K562 (cell line): ENCODE measurements around the gene C20orf141. TPM values are rescaled to one million over a fixed set of nuclear protein-coding genes. Genes with fewer than 3 reads are reported as not detected.
A peak's percentile ranks its signal among the peaks of the same experiment; 100 is the strongest.

Experiments
- ASH1L ChIP-seq: fragments of 450-650 bp; IDR thresholded peaks from 2 replicates; pipeline ENCODE4 v1.6.1; 2018; ENCODE audit warnings: borderline replicate concordance, mild to moderate bottlenecking, low read depth; ENCODE audit not compliant: partially characterized antibody
- CREB3 ChIP-seq: fragments of 450-650 bp; conservative IDR thresholded peaks from 2 replicates; pipeline ENCODE4 v1.6.1; 2016; ENCODE audit warnings: missing genetic modification characterization, low read depth, mild to moderate bottlenecking, missing compliant biosample characterization, moderate library complexity
- FOXM1 ChIP-seq, 2 experiments: fragments of 450-650 bp in 1 of 2; sonication (generic) in 1 of 2; formaldehyde crosslinking in 1 of 2; IDR thresholded peaks; 2 replicates each; pipeline versions ENCODE4 v1.6.1 to v1.9.0; 2017 to 2022; ENCODE audit warnings: low read depth in 2 of 2, mild to moderate bottlenecking in 2 of 2, missing genetic modification reagents in 1 of 2, moderate library complexity in 1 of 2
- GABPA ChIP-seq: fragments of 200-800 bp; sonication (Bioruptor generic); conservative IDR thresholded peaks from 2 replicates; pipeline ENCODE4 v1.6.1; 2016; ENCODE audit warnings: low read depth, missing genetic modification characterization, missing compliant biosample characterization
- HDAC8 ChIP-seq: fragments of 450-650 bp; IDR thresholded peaks from 2 replicates; pipeline ENCODE4 v1.6.1; 2016; ENCODE audit warnings: mild to moderate bottlenecking, missing genetic modification characterization, moderate library complexity, missing compliant biosample characterization
- HLTF ChIP-seq: fragments of 450-650 bp; IDR thresholded peaks from 2 replicates; pipeline ENCODE4 v1.6.1; 2016
- HMBOX1 ChIP-seq: sonication (generic); IDR thresholded peaks from 2 replicates; pipeline ENCODE4 v1.6.1; 2016
- ID3 ChIP-seq, 2 experiments: fragments of 250-450 bp in 1 of 2; fragments of 450-650 bp in 1 of 2; sonication (Bioruptor Pico) in 1 of 2; IDR thresholded peaks; 2 replicates each; pipeline versions ENCODE4 v1.6.1 to v1.8.0; 2016 to 2021; ENCODE audit warnings: mild to moderate bottlenecking in 2 of 2, moderate library complexity in 2 of 2, missing compliant biosample characterization in 1 of 2, missing genetic modification characterization in 1 of 2
- KAT7 ChIP-seq: sonication (generic); formaldehyde crosslinking; IDR thresholded peaks from 2 replicates; pipeline ENCODE4 v1.8.0; 2022; ENCODE audit warnings: missing genetic modification reagents, mild to moderate bottlenecking, borderline replicate concordance
- MYNN ChIP-seq, 2 experiments: sonication (generic); formaldehyde crosslinking in 1 of 2; IDR thresholded peaks; 2 replicates each; pipeline versions ENCODE4 v1.5.0 to v1.6.1; 2016 to 2020; ENCODE audit warnings: antibody characterized with exemption in 1 of 2, missing genetic modification reagents in 1 of 2
- PKNOX1 ChIP-seq: fragments of 450-650 bp; IDR thresholded peaks from 2 replicates; pipeline ENCODE4 v1.6.1; 2016
- PYGO2 ChIP-seq: fragments of 450-650 bp; IDR thresholded peaks from 2 replicates; pipeline ENCODE4 v1.6.1; 2016; ENCODE audit warnings: mild to moderate bottlenecking, missing genetic modification characterization, moderate library complexity, missing compliant biosample characterization
- SREBF1 ChIP-seq: fragments of 150-350 bp; IDR thresholded peaks from 2 replicates; pipeline ENCODE4 v1.6.1; 2014; ENCODE audit warnings: antibody characterized with exemption, low read depth, low read length, borderline replicate concordance
- TSC22D4 ChIP-seq: fragments of 450-650 bp; IDR thresholded peaks from 2 replicates; pipeline ENCODE4 v1.6.1; 2016; ENCODE audit warnings: missing genetic modification characterization, missing biosample characterization, control low read depth
- ZBTB17 ChIP-seq: fragments of 450-650 bp; formaldehyde crosslinking; IDR thresholded peaks from 2 replicates; pipeline ENCODE4 v1.4.0; 2020; ENCODE audit warnings: mild to moderate bottlenecking
- ZBTB43 ChIP-seq: sonication (generic); formaldehyde crosslinking; IDR thresholded peaks from 2 replicates; pipeline ENCODE4 v1.8.0; 2023; ENCODE audit warnings: mild to moderate bottlenecking, missing genetic modification reagents
- ZNF124 ChIP-seq: sonication (generic); formaldehyde crosslinking; IDR thresholded peaks from 2 replicates; pipeline ENCODE4 v1.8.1; 2022; ENCODE audit warnings: missing genetic modification reagents
- ZNF239 ChIP-seq: fragments of 250-450 bp; sonication (Bioruptor Pico); IDR thresholded peaks from 2 replicates; pipeline ENCODE4 v1.4.0; 2020; ENCODE audit warnings: mild to moderate bottlenecking
- ZNF282 ChIP-seq: sonication (generic); formaldehyde crosslinking; IDR thresholded peaks from 2 replicates; pipeline ENCODE4 v1.8.1; 2023; ENCODE audit warnings: missing genetic modification reagents
- ZNF398 ChIP-seq: fragments of 250-450 bp; sonication (Bioruptor Pico); IDR thresholded peaks from 2 replicates; pipeline ENCODE4 v1.8.0; 2021; ENCODE audit warnings: moderate library complexity, mild to moderate bottlenecking, inconsistent platforms
- polyA plus RNA-seq, 8 experiments: library from polyadenylated mRNA; depleted of rRNA in 4 of 8; stranded (reverse) in 5 of 8; unstranded in 3 of 8; fragments of >200 nt; fragmentation: Nextera tagmentation in 2 of 8; fragmentation: Illumina TruSeq in 1 of 8; extraction: Ambion mirVana in 2 of 8; extraction: Trizol in 1 of 8; gene quantifications; 2 replicates each; pipeline versions ENCODE4 v1.2.1 to v1.2.3, GENCODE V29; 2011 to 2014; ENCODE audit warnings: inconsistent platforms in 1 of 8, missing spikeins in 1 of 8
- total RNA-seq, 7 experiments: library from RNA; depleted of rRNA in 6 of 7; stranded (reverse); fragments of >200 nt in 6 of 7; fragmentation: Illumina TruSeq in 2 of 7; extraction: Trizol in 2 of 7; gene quantifications; 2 replicates each; pipeline versions ENCODE4 v1.2.1 to v1.2.3, GENCODE V29; 2011 to 2021; ENCODE audit warnings: low replicate concordance in 1 of 7

C20orf141 gene
- total and polyA plus RNA-seq, 9 of the 15 experiments (the other 6 are each of a cell fraction or from before 2014, with no cell fraction given), result not detected

- TF ChIP-seq ZNF398 (no peak), ASH1L (no peak), GABPA (tag) (no peak), ZNF239 (CRISPR knock-in tag) (no peak), HLTF (no peak), ZNF282 (CRISPR knock-in tag) (0 out of 2 replicates have a peak, but pooled peaks have one; percentile 60), ZBTB17 (no peak), CREB3 (tag) (no peak), SREBF1 (no peak), ZBTB43 (peak; percentile 99), KAT7 (CRISPR knock-in tag) (no peak), PKNOX1 (no peak), TSC22D4 (no peak), HDAC8 (tag) (no peak), MYNN (IDR thresholded peaks at IDR 0.05) (peak; percentile 81; the same call in 1 of the 2 replicates), MYNN (CRISPR knock-in tag; IDR thresholded peaks at IDR 0.05) (no peak), HMBOX1 (no peak), ID3 (CRISPR knock-in tag; IDR thresholded peaks at IDR 0.05) (no peak), ID3 (tag; IDR thresholded peaks at IDR 0.05) (0 out of 2 replicates have a peak, but pooled peaks have one; percentile 21), FOXM1 (IDR thresholded peaks at IDR 0.05; ENCODE audit: low read depth) (no peak), FOXM1 (CRISPR knock-in tag; IDR thresholded peaks at IDR 0.05; ENCODE audit: low read depth) (no peak), ZNF124 (no peak), PYGO2 (tag) (no peak)
Measured at GRCh38 chr20:2799688-2800520, 14.9 kb upstream of the C20orf141 start (continued).
